GM13976 (cell line): ENCODE data around the gene AADACL2.

ENCODE experiments used
- DNase-seq: peaks from one replicate; pipeline ENCODE4 v3.0.0; 2012; ENCODE audit warnings: low spot score
- CTCF ChIP-seq: IDR thresholded peaks from 2 replicates; pipeline ENCODE4 v1.5.1; 2012; ENCODE audit warnings: borderline replicate concordance, mild to moderate bottlenecking; ENCODE audit not compliant: insufficient read depth; ENCODE audit errors: extremely low read depth, missing control alignments, control extremely low read depth
- in situ Hi-C: fragments of 300-500 bp; cut with MboI; formaldehyde crosslinking; loops from one replicate; pipeline ENCODE4 v1.12.0; 2022; ENCODE audit warnings: low sequenced_read_pairs, mixed read lengths, inconsistent platforms; ENCODE audit not compliant: unreplicated experiment

Gene AADACL2

GRCh38 chr3:151733613-151734012 lies at the start of gene AADACL2:
AADACL2 (plus strand) TSS chr3:151733927; CDS start chr3:151734036, 109 bp downstream.
- no peak for DNase-seq
- in situ Hi-C loops = no loop called here
- no peak for TF ChIP-seq CTCF

GRCh38 chr3:151684094-151684493 lies 49.6 kb upstream of the AADACL2 start:
- DNase-seq = no peak
- in situ Hi-C loops = no loop called here
- no peak for TF ChIP-seq CTCF

- TF ChIP-seq CTCF = no peak
- in situ Hi-C loops = no loop called here
- DNase-seq = no peak
Observed at GRCh38 chr3:151686257-151686656, 47.5 kb upstream of the AADACL2 start.

- in situ Hi-C loops = no loop called here
- DNase-seq = no peak
- no peak for TF ChIP-seq CTCF
Observed at GRCh38 chr3:151687076-151687475, 46.7 kb upstream of the AADACL2 start.

- in situ Hi-C loops = no loop called here
- TF ChIP-seq CTCF = no peak
- DNase-seq = no peak
Observed at GRCh38 chr3:151688571-151688970, 45.2 kb upstream of the AADACL2 start.

GRCh38 chr3:151690645-151691044 lies 43.1 kb upstream of the AADACL2 start:
- no peak for TF ChIP-seq CTCF
- in situ Hi-C loops = no loop called here
- no peak for DNase-seq

- no peak for TF ChIP-seq CTCF
- in situ Hi-C loops = no loop called here
- DNase-seq = no peak
Observed at GRCh38 chr3:151697496-151697895, 36.2 kb upstream of the AADACL2 start.
